Measurements from ENCODE around the gene TMEM63A.

The TMEM63A gene

GRCh38 chr1:225878282-225878681 lies 3.9 kb downstream of the TMEM63A start:
- Histone ChIP-seq H3K4me1 (no peaks in the 10 kb centered on the region), H3K9me3 (no peaks in the 10 kb centered on the region), H3K4me3 (ENCODE audit: low read depth, low read length) (no peak overlapping the region), H3K36me3 (no peaks in the 10 kb centered on the region), H3K27me3 (no peaks in the 10 kb centered on the region)
- no peak for DNase-seq
- no peak for TF ChIP-seq CTCF (IDR thresholded peaks at IDR 0.05; ENCODE audit: low read depth, low read length)

- H3K36me3 ChIP-seq, result no peaks in the 10 kb centered on the region
- H3K27me3 ChIP-seq, result no peaks in the 10 kb centered on the region
- TF ChIP-seq CTCF (IDR thresholded peaks at IDR 0.05; ENCODE audit: low read depth, low read length), result peak; percentile 77
- H3K9me3 ChIP-seq, result no peaks in the 10 kb centered on the region
- peak; percentile 82 for DNase-seq
- H3K4me1 ChIP-seq, result no peaks in the 10 kb centered on the region
- H3K4me3 ChIP-seq (ENCODE audit: low read depth, low read length), result no peak overlapping the region
These were observed 4.6 kb downstream of the TMEM63A start for GRCh38 chr1:225877580-225877979.

GRCh38 chr1:225876900-225877510 lies 5.2 kb downstream of the TMEM63A start:
- no peak overlapping the region for H3K4me3 ChIP-seq (ENCODE audit: low read depth, low read length)
- H3K27me3 ChIP-seq, result no peaks in the 10 kb centered on the region
- H3K36me3 ChIP-seq, result no peaks in the 10 kb centered on the region
- no peaks in the 10 kb centered on the region for H3K9me3 ChIP-seq
- no peak for TF ChIP-seq CTCF (IDR thresholded peaks at IDR 0.05; ENCODE audit: low read depth, low read length)
- no peak for DNase-seq
- no peaks in the 10 kb centered on the region for H3K4me1 ChIP-seq

GRCh38 chr1:225875044-225875815 lies 7.0 kb downstream of the TMEM63A start:
- Histone ChIP-seq H3K36me3 (no peaks in the 10 kb centered on the region), H3K4me1 (no peaks in the 10 kb centered on the region), H3K9me3 (no peaks in the 10 kb centered on the region), H3K27me3 (no peaks in the 10 kb centered on the region), H3K4me3 (ENCODE audit: low read depth, low read length) (no peak overlapping the region)
- DNase-seq, result no peak
- no peak for TF ChIP-seq CTCF (IDR thresholded peaks at IDR 0.05; ENCODE audit: low read depth, low read length)

- Histone ChIP-seq H3K36me3 (no peaks in the 10 kb centered on the region), H3K27me3 (no peaks in the 10 kb centered on the region), H3K4me1 (no peaks in the 10 kb centered on the region), H3K4me3 (ENCODE audit: low read depth, low read length) (no peak overlapping the region), H3K9me3 (no peaks in the 10 kb centered on the region)
- DNase-seq, result no peak
- no peak for TF ChIP-seq CTCF (IDR thresholded peaks at IDR 0.05; ENCODE audit: low read depth, low read length)
These were observed 7.7 kb downstream of the TMEM63A start for GRCh38 chr1:225874431-225874830.

GRCh38 chr1:225873281-225873850 lies 8.8 kb downstream of the TMEM63A start:
- DNase-seq, result no peak
- TF ChIP-seq CTCF (IDR thresholded peaks at IDR 0.05; ENCODE audit: low read depth, low read length), result no peak
- no peaks in the 10 kb centered on the region for H3K9me3 ChIP-seq
- no peaks in the 10 kb centered on the region for H3K4me1 ChIP-seq
- no peak overlapping the region for H3K4me3 ChIP-seq (ENCODE audit: low read depth, low read length)
- H3K36me3 ChIP-seq, result no peaks in the 10 kb centered on the region
- H3K27me3 ChIP-seq, result no peaks in the 10 kb centered on the region
